H1 (cell line): ENCODE measurements around the gene MRPS27. TPM values are rescaled to one million over a fixed set of nuclear protein-coding genes. Genes with fewer than 3 reads are reported as not detected.

Experiments used
- CTCF ChIA-PET: fragments of 300-600 bp; sonication (Branson Sonifier 250); formaldehyde crosslinking; loops from one replicate; lab custom pipeline; 2021; ENCODE audit not compliant: partially characterized antibody; lab: Charles Lee
- POLR2A ChIA-PET: fragments of 300-600 bp; sonication (Branson Sonifier 250); formaldehyde crosslinking; loops from one replicate; lab custom pipeline; 2021; ENCODE audit warnings: inconsistent platforms; ENCODE audit not compliant: partially characterized antibody; lab: Charles Lee
- DNase-seq, 2 experiments: peaks; one replicate each; pipeline versions ENCODE4 v3.0.0 to v3.0.0-alpha.2; 2010 to 2022; ENCODE audit warnings: low spot score in 2 of 2, low read depth in 1 of 2, mixed read lengths in 1 of 2
- FAIRE-seq: peaks from 2 replicates; lab custom pipeline; 2011; peaks lifted over from hg19 to GRCh38; lab: Jason Lieb, UNC
- H2AFZ ChIP-seq: 2 replicates; pipeline ENCODE4 v1.8.1; 2012; ENCODE audit warnings: low read length, inconsistent platforms
- H2AK5ac ChIP-seq: 2 replicates; pipeline ENCODE4 v1.6.1; 2013; ENCODE audit warnings: low read depth, low read length
- H2BK120ac ChIP-seq: replicated peaks from 2 replicates; pipeline ENCODE3; 2013; ENCODE audit warnings: low read depth, low read length, inconsistent platforms
- H2BK12ac ChIP-seq: 2 replicates; pipeline ENCODE4 v1.6.1; 2013; ENCODE audit warnings: low read depth, low read length
- H2BK15ac ChIP-seq: 2 replicates; pipeline ENCODE4 v1.6.1; 2013; ENCODE audit warnings: low read length
- H2BK20ac ChIP-seq: 2 replicates; pipeline ENCODE4 v1.6.1; 2013; ENCODE audit warnings: low read length
- H2BK5ac ChIP-seq: 2 replicates; pipeline ENCODE4 v1.6.1; 2013; ENCODE audit warnings: low read depth, low read length
- H3K14ac ChIP-seq: 2 replicates; pipeline ENCODE4 v1.6.1; 2013; ENCODE audit warnings: inconsistent platforms; ENCODE audit not compliant: insufficient read length
- H3K18ac ChIP-seq: 2 replicates; pipeline ENCODE4 v1.6.1; 2013; ENCODE audit warnings: low read length; ENCODE audit errors: extremely low read depth
- H3K23ac ChIP-seq: 2 replicates; pipeline ENCODE4 v1.6.1; 2013; ENCODE audit warnings: inconsistent platforms; ENCODE audit not compliant: insufficient read length
- H3K23me2 ChIP-seq: 2 replicates; pipeline ENCODE4 v1.6.1; 2013; ENCODE audit warnings: low read depth, low read length
- H3K27ac ChIP-seq: 2 replicates; pipeline ENCODE4 v1.6.1; 2011; ENCODE audit warnings: low read depth, low read length, inconsistent platforms
- H3K27me3 ChIP-seq, 4 experiments: replicated peaks in 1 of 4; 1 replicate in 1 of 4; 2 replicates in 3 of 4; pipeline versions ENCODE4 v1.6.1 to v1.8.1; 2011 to 2013; ENCODE audit warnings: low read length in 3 of 4, mild to moderate bottlenecking in 3 of 4, inconsistent platforms in 2 of 4, mixed read lengths in 2 of 4, moderate library complexity in 1 of 4; ENCODE audit not compliant: control insufficient read depth in 3 of 4, insufficient read depth in 3 of 4; ENCODE audit errors: extremely low read depth in 1 of 4
- H3K36me3 ChIP-seq, 4 experiments: 2 replicates each; pipeline versions ENCODE4 v1.6.1 to v1.8.1; 2011 to 2013; ENCODE audit warnings: mild to moderate bottlenecking in 4 of 4, low read length in 3 of 4, moderate library complexity in 2 of 4, control low read depth in 1 of 4, inconsistent platforms in 1 of 4; ENCODE audit not compliant: insufficient read depth in 4 of 4, control insufficient read depth in 2 of 4
- H3K4ac ChIP-seq: replicated peaks from 2 replicates; pipeline ENCODE3; 2013; ENCODE audit warnings: low read length, low read depth, mixed read lengths, inconsistent platforms; ENCODE audit not compliant: insufficient read length
- H3K4me1 ChIP-seq, 4 experiments: replicated peaks in 1 of 4; 1 replicate in 1 of 4; 2 replicates in 3 of 4; pipeline versions ENCODE4 v1.6.1 to v1.8.1; 2011 to 2013; ENCODE audit warnings: low read length in 3 of 4, inconsistent platforms in 2 of 4, mixed read lengths in 1 of 4; ENCODE audit not compliant: insufficient read depth in 4 of 4, control insufficient read depth in 3 of 4
- H3K4me2 ChIP-seq, 2 experiments: 2 replicates each; pipeline versions ENCODE4 v1.6.1 to v1.8.1; 2011 to 2013; ENCODE audit warnings: low read depth in 2 of 2, low read length in 2 of 2, control low read depth in 1 of 2, inconsistent platforms in 1 of 2, mild to moderate bottlenecking in 1 of 2; ENCODE audit not compliant: insufficient read depth in 1 of 2
- H3K4me3 ChIP-seq, 4 experiments: fragments of 200-600, 300-600 bp in 1 of 4; sonication (generic), shearing (Covaris generic), sonication (Bioruptor Twin) in 1 of 4; 2 replicates each; pipeline versions ENCODE4 v1.5.1 to v1.8.1; 2011 to 2016; ENCODE audit warnings: low read length in 4 of 4, low read depth in 3 of 4, control low read depth in 2 of 4, inconsistent platforms in 2 of 4, mild to moderate bottlenecking in 2 of 4, mixed read lengths in 1 of 4, moderate library complexity in 1 of 4; ENCODE audit not compliant: insufficient read depth in 2 of 4; ENCODE audit errors: extremely low read depth in 1 of 4
- H3K56ac ChIP-seq: replicated peaks from 2 replicates; pipeline ENCODE3; 2013; ENCODE audit warnings: low read depth, mild to moderate bottlenecking, mixed read lengths, low read length, inconsistent platforms; ENCODE audit not compliant: insufficient read length
- H3K79me1 ChIP-seq: 2 replicates; pipeline ENCODE4 v1.6.1; 2013; ENCODE audit warnings: low read depth, low read length, control low read depth
- H3K79me2 ChIP-seq, 2 experiments: 2 replicates each; pipeline versions ENCODE4 v1.6.1 to v1.8.1; 2012 to 2013; ENCODE audit warnings: low read length in 2 of 2, mild to moderate bottlenecking in 2 of 2, inconsistent platforms in 1 of 2; ENCODE audit not compliant: insufficient read depth in 2 of 2, control insufficient read depth in 1 of 2
- H3K9ac ChIP-seq, 4 experiments: replicated peaks in 1 of 4; 1 replicate in 1 of 4; 2 replicates in 3 of 4; pipeline versions ENCODE4 v1.6.1 to v1.8.1; 2011 to 2013; ENCODE audit warnings: low read depth in 3 of 4, low read length in 3 of 4, control low read depth in 2 of 4, mild to moderate bottlenecking in 2 of 4, moderate library complexity in 2 of 4, inconsistent platforms in 1 of 4; ENCODE audit errors: extremely low read depth in 1 of 4
- H3K9me3 ChIP-seq, 2 experiments: 2 replicates each; pipeline versions ENCODE4 v1.6.1 to v1.8.1; 2012 to 2013; ENCODE audit warnings: mild to moderate bottlenecking in 2 of 2, moderate library complexity in 2 of 2, control low read depth in 1 of 2, inconsistent platforms in 1 of 2, low read depth in 1 of 2, low read length in 1 of 2, mixed read lengths in 1 of 2; ENCODE audit not compliant: insufficient read depth in 2 of 2
- H4K20me1 ChIP-seq, 2 experiments: replicated peaks in 1 of 2; 2 replicates each; pipeline versions ENCODE3 to v1.8.1; 2011 to 2013; ENCODE audit warnings: inconsistent platforms in 2 of 2, low read length in 2 of 2, mild to moderate bottlenecking in 1 of 2; ENCODE audit not compliant: insufficient read depth in 2 of 2, control insufficient read depth in 1 of 2
- H4K5ac ChIP-seq: 2 replicates; pipeline ENCODE4 v1.6.1; 2013; ENCODE audit warnings: low read length, low read depth, mixed read lengths, inconsistent platforms; ENCODE audit not compliant: insufficient read length
- H4K8ac ChIP-seq: 2 replicates; pipeline ENCODE4 v1.8.0; 2013; ENCODE audit warnings: mild to moderate bottlenecking, moderate library complexity, low read length, inconsistent platforms; ENCODE audit not compliant: insufficient read depth; ENCODE audit errors: extremely low read depth
- H4K91ac ChIP-seq: replicated peaks from 2 replicates; pipeline ENCODE3; 2013; ENCODE audit warnings: low read length, mixed read lengths, inconsistent platforms; ENCODE audit not compliant: insufficient read length
- CHD1 ChIP-seq: IDR thresholded peaks from 2 replicates; pipeline ENCODE4 v1.6.1; 2012; ENCODE audit warnings: low read depth, low read length, improper control_type of control experiment
- RXRA ChIP-seq: IDR thresholded peaks from 2 replicates; pipeline ENCODE4 v1.6.1; 2011; ENCODE audit warnings: low read depth, mild to moderate bottlenecking, low read length, moderate library complexity; ENCODE audit not compliant: insufficient read depth
- WGBS, 2 experiments: shearing (Covaris generic) in 1 of 2; methylation state at CpG; one replicate each; pipeline versions ENCODE4 v1.1.6 to v1.1.7; 2013 to 2015; ENCODE audit warnings: low lambda C conversion rate in 2 of 2, mixed read lengths in 2 of 2, inconsistent platforms in 1 of 2, low coverage in 1 of 2, missing lambda C conversion rate in 1 of 2; ENCODE audit not compliant: insufficient replicate concordance in 2 of 2, insufficient coverage in 1 of 2, insufficient read length in 1 of 2; ENCODE audit errors: extremely low coverage in 1 of 2, missing lambda C conversion rate in 1 of 2; 5-methylcytosine and 5-hydroxymethylcytosine counted together
- polyA plus RNA-seq, 7 experiments: library from polyadenylated mRNA; depleted of rRNA in 3 of 7; stranded (reverse) in 5 of 7; unstranded in 2 of 7; fragments of >200 nt in 5 of 7; fragments of 200-250 nt in 2 of 7; gene quantifications; 1 replicate in 5 of 7; 2 replicates in 1 of 7; 4 replicates in 1 of 7; pipeline versions ENCODE4 v1.2.1 to v1.2.3, GENCODE V29; 2011 to 2013; ENCODE audit warnings: missing spikeins in 2 of 7, mixed read lengths in 2 of 7
- total RNA-seq: library from RNA; stranded (reverse); fragmentation: NEBNext Ultra II Directional; extraction: Animal tissue kit (Norgen Biotek cat#: 25700); gene quantifications from 2 replicates; pipeline ENCODE4 v1.2.1, GENCODE V29; 2021

Gene MRPS27
- total and polyA plus RNA-seq, 2 of the 8 experiments (the other 6 are each of a cell fraction or from before 2014, with no cell fraction given): 93.2 to 102 TPM

GRCh38 chr5:72172786-72173185 is 147.3 kb downstream of the MRPS27 start:
- ChIA-PET CTCF (interaction anchor here (0.9 kb wide), 1 partner anchor 116 kb away, joined by 3 read pairs; no protein-coding TSS in a partner anchor), POLR2A (interaction anchor here (0.6 kb wide), 1 partner anchor 45 kb away, joined by 3 read pairs; no protein-coding TSS in a partner anchor)
- Histone ChIP-seq H3K18ac (no peak overlapping the region), H3K79me2 (peaks cover 0 to 3% of the 10 kb centered on the region in 2 experiments; a peak in 1 of 4 replicates), H3K27ac (no peak overlapping the region), H3K56ac (no peak overlapping the region), H4K5ac (no peak overlapping the region), H3K9ac (no peak overlapping the region), H2BK15ac (no peak overlapping the region), H4K91ac (no peak overlapping the region), H3K14ac (no peak overlapping the region), H3K4me2 (no peak overlapping the region), H2BK12ac (no peak overlapping the region), H4K8ac (no peak overlapping the region), H3K4me3 (no peak overlapping the region), H3K23ac (no peak overlapping the region), H3K9me3 (no peaks in the 10 kb centered on the region), H3K79me1 (0 out of 2 replicates have a peak, but pooled peaks cover 2% of the 10 kb centered on the region), H3K36me3 (no peaks in the 10 kb centered on the region), H2AFZ (no peak overlapping the region), H3K27me3 (no peaks in the 10 kb centered on the region), H3K4ac (no peak overlapping the region), H4K20me1 (no peaks in the 10 kb centered on the region), H3K23me2 (no peaks in the 10 kb centered on the region), H2BK20ac (no peak overlapping the region), H2BK120ac (no peak overlapping the region), H2AK5ac (no peak overlapping the region), H2BK5ac (no peak overlapping the region), H3K4me1 (peaks cover 0 to 7% (median 3%) of the 10 kb centered on the region in 4 experiments; a peak in 4 of 7 replicates)
- DNase-seq (no peak), FAIRE-seq (no peak)
- TF ChIP-seq CHD1: no peak
- TF ChIP-seq RXRA: no peak
- 94% methylated on average over 4 of the region's 4 CpGs; no CpG with 5 or more reads in 1 of the 2 experiments for WGBS, 2 experiments
